Brain pericyte (primary cell): ENCODE results near the gene ERBB2.
"Not testable (repeated sequence)": the region's sequence is repeated elsewhere in the genome, so short reads cannot be mapped to it uniquely, and the experiment has no call there.

Source experiments
- DNase-seq: peaks from one replicate; pipeline ENCODE4 v3.0.0-alpha.2; 2012; ENCODE audit warnings: low read depth, low spot score

The ERBB2 gene

DNA sequence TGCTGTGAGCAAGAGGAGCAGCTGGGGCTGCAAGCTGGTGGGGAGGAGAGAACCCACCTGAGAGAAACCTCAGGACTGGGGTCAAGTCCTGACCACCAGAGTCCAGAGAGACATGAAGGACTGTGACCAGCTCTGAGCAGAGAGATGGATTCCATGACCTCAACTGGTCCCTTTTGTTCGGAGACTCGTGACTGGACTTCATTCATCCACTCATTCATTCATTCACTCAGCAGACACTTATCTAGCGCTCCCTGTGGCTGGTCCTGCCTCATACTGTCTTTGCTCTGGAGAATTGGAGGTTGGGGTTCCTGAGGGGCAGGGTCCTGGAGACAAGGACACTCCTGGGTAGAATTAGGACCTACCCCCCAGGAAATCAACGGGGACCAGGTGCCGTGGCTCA, 4.0 kb downstream of the ERBB2 start:
- no peak for DNase-seq

- no peak for DNase-seq
Measured at GRCh38 chr17:39704821-39705551, 5.1 kb downstream of the ERBB2 start.

DNA sequence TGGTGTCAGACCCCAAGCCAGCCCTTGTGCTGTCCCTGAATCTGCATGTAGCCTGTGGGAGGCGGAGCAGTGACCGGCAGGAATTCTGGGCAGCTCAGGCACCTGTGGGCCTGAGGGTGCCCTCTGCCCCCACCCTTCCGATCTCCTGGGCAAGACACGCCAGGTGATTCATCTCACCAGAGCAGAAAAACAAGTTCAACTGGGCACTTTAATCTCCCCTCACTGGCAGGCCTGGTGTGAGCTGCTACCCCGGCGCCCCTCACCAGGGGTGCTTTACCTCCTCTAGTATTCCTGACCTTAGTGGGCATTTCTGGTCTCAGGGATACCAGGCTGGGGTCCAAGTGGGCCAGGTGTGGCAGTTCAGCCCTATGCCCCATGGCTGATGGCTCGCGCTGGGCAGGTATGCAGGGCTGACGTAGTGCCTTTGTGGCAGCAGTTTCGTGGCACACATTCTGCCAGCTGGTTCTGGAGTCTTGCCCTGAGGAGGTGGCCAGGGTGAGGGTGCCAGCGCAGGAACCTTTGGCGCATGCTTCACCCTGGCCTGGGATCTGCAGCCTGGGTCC, 6.0 kb downstream of the ERBB2 start:
- DNase-seq, result no peak

GRCh38 chr17:39706383-39706782, 6.5 kb downstream of the ERBB2 start:
- DNase-seq, result no peak

DNA sequence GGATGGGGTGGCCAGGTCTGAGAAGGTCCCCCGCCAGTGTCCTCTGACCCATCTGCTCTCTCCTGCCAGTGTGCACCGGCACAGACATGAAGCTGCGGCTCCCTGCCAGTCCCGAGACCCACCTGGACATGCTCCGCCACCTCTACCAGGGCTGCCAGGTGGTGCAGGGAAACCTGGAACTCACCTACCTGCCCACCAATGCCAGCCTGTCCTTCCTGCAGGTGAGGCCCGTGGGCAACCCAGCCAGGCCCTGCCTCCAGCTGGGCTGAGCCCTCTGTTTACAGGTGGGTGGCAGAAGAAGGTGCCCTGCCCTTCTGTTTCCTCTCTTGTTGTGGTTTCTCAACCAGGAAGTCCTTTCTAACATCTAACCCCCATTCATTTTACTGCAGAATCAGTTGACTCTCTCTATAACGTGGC, 7.1 kb downstream of the ERBB2 start:
- DNase-seq, result no peak

DNA sequence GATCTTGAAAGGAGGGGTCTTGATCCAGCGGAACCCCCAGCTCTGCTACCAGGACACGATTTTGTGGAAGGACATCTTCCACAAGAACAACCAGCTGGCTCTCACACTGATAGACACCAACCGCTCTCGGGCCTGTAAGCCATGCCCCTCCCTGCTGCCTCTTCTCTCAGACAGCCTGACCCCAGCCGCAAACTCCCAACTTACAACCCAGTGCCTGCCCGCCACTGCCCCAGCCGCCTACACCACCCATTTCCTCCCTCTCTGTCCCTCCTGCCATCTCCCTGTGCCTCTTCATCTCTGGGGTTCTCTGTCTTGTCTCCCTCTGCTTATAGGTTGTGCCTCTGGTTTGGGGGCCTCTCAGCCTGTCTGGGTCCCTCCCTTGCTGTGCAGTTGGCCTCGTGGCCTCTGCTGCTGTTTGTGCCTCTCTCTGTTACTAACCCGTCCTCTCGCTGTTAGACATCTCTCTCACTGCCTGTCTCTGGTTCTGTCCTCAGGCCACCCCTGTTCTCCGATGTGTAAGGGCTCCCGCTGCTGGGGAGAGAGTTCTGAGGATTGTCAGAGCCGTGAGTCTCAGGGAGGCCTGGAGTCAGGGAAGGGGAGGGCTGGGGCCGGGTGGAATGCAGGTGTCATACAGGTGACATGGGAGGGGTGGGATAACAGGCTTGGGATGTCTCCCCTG, 9.6 kb downstream of the ERBB2 start:
- no peak for DNase-seq

- DNase-seq, result no peak
Measured at GRCh38 chr17:39709998-39710964, 10.4 kb downstream of the ERBB2 start.

DNA sequence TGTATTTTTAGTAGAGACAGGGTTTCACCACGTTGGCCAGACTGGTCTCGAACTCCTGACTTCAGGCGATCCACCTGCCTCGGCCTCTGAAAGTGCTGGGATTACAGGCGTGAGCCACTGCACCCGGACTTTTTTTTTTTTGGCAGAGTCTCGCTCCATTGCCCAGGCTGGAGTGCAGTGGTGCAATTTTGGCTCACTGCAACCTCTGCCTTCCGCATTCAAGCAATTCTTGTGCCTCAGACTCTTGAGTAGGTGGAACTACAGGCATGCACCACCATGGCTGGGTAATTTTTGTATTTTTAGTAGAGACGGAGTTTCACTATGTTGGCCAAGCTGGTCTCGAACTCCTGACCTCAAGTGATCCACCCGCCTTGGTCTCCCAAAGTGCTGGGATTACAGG, 11.2 kb downstream of the ERBB2 start:
- DNase-seq, result not testable (repeated sequence)

DNA sequence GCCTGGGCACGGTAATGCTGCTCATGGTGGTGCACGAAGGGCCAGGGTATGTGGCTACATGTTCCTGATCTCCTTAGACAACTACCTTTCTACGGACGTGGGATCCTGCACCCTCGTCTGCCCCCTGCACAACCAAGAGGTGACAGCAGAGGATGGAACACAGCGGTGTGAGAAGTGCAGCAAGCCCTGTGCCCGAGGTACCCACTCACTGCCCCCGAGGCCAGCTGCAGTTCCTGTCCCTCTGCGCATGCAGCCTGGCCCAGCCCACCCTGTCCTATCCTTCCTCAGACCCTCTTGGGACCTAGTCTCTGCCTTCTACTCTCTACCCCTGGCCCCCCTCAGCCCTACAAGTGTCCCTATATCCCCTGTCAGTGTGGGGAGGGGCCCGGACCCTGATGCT, 12.0 kb downstream of the ERBB2 start:
- no peak for DNase-seq

DNA sequence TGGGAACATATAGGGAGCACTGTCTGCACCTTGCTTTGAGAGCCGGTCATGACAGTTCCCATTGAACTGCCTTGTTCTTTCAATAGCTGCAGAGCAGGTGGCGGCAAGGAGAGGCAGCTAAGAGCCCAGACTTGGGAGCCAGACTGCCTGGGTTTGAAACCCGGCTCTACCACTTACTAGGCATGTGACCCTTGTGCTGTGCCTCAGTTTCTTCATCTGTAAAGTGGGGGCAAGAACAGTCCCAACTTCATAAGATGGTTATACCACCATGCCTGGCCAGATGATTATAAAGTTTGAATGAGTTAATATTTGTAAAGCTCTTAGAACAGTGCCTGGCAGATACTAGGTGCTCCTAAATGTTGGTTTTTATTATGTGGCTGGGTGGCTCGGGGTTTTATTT, 14.4 kb downstream of the ERBB2 start:
- no peak for DNase-seq

DNA sequence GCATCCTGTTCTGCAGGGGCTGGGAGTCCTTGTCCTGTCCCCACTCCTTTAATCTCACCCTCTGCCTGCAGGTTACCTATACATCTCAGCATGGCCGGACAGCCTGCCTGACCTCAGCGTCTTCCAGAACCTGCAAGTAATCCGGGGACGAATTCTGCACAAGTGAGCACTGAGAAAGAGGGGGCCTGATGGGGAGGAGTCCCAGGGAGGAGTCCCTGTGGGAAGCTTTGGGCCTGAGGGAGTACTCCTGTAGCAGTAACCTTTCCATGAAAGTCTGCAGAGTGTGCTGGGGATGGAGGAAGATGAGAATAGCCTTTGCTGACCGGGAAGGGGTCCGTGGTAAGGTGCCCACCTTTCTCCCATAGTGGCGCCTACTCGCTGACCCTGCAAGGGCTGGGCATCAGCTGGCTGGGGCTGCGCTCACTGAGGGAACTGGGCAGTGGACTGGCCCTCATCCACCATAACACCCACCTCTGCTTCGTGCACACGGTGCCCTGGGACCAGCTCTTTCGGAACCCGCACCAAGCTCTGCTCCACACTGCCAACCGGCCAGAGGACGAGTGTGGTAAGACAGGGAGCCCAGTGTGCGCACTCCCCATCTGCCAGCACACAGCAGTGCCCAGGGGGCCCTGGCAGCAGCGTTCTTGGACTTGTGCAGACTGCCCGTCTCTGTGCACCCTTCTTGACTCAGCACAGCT, 15.7 kb downstream of the ERBB2 start:
- DNase-seq, result no peak

GRCh38 chr17:39716073-39716818, 16.4 kb downstream of the ERBB2 start:
- no peak for DNase-seq

DNA sequence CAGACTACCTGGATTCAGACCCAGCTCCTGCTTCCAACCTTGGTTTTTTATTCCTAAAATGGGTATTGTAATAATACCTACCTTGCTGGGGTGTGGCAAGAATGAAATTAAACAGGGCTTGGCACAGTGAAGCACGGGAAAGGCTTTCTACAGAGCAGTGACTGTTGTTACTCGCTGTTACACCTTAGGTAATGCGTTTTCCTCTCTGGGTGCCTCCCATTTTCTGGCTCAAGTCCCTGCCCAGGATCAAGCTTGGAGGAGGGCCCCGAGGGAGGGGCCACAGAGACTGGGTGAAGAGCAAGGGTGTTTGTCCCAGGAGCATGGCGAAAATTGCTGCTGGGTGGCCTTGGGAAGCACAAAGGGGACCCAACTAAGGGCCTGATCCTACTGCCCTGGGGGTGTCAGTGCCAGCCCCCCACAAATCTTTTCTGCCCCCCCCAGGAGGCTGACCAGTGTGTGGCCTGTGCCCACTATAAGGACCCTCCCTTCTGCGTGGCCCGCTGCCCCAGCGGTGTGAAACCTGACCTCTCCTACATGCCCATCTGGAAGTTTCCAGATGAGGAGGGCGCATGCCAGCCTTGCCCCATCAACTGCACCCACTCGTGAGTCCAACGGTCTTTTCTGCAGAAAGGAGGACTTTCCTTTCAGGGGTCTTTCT, 17.1 kb downstream of the ERBB2 start:
- DNase-seq, result no peak

GRCh38 chr17:39717660-39718059, 17.8 kb downstream of the ERBB2 start:
- DNase-seq, result no peak

DNA sequence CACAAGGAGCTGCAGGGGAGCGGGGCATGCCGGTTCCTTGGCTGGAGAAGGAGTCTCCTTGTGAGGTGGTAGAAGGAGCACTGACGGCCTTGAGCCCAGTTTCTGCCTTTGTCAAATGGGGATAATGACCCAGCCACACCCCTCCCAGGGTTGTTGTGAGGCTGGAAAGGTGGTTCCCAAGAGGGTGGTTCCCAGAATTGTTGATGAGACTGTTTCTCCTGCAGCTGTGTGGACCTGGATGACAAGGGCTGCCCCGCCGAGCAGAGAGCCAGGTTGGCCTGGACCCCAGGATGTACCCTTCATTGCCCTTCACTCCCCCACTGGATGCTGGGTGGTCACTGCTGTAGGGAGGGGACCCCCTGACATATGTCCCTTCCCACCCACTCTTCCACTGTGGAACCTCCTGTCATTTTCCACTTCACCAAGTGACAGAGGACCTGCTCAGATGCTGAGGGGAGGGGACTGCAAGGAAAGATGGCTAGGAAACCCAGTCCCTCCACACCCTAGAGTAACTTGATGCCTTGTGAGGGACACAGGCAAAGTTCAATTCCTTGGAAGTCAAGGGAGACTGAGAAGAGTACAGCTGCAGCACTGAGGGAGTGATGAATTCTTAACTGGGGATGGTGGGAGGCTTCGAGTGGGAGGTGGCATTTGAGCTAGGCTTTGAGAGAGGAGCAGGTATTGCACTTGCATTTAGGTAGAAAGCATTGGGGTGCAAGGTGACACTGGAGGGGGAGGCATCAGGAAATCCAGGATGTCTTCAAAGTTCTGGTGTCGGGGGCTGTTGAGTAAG, 19.9 kb downstream of the ERBB2 start:
- no peak for DNase-seq

- no peak for DNase-seq
Measured at GRCh38 chr17:39722104-39722503, 22.2 kb downstream of the ERBB2 start.

GRCh38 chr17:39722965-39723848, 23.3 kb downstream of the ERBB2 start:
- DNase-seq, result no peak

- DNase-seq, result no peak
Measured at GRCh38 chr17:39724731-39725130, 24.9 kb downstream of the ERBB2 start.
